ENCODE data around the gene NKAIN4. TPM values are rescaled to one million over a fixed set of nuclear protein-coding genes. Genes with fewer than 3 reads are reported as not detected.
A peak's percentile ranks its signal among the peaks of the same experiment; 100 is the strongest.

The NKAIN4 gene
- total RNA-seq, 1 donor from 2014 or later: not detected

GRCh38 chr20:63291811-63292210 is 37.5 kb upstream of the NKAIN4 start:
- H3K9me3 ChIP-seq (replicated peaks): no peaks in the 10 kb centered on the region
- no peak overlapping the region for H3K27ac ChIP-seq (replicated peaks)
- H3K4me3 ChIP-seq: no peak overlapping the region
- no peak for DNase-seq
- TF ChIP-seq, protein P1, sequence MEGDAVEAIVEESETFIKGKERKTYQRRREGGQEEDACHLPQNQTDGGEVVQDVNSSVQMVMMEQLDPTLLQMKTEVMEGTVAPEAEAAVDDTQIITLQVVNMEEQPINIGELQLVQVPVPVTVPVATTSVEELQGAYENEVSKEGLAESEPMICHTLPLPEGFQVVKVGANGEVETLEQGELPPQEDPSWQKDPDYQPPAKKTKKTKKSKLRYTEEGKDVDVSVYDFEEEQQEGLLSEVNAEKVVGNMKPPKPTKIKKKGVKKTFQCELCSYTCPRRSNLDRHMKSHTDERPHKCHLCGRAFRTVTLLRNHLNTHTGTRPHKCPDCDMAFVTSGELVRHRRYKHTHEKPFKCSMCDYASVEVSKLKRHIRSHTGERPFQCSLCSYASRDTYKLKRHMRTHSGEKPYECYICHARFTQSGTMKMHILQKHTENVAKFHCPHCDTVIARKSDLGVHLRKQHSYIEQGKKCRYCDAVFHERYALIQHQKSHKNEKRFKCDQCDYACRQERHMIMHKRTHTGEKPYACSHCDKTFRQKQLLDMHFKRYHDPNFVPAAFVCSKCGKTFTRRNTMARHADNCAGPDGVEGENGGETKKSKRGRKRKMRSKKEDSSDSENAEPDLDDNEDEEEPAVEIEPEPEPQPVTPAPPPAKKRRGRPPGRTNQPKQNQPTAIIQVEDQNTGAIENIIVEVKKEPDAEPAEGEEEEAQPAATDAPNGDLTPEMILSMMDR (IDR thresholded peaks at IDR 0.05; ENCODE audit: borderline replicate concordance): no peak
- H3K36me3 ChIP-seq: peaks cover 26% of the 10 kb centered on the region
- peaks cover 9% of the 10 kb centered on the region for H3K4me1 ChIP-seq
- intact Hi-C loops (cut with micrococcal nuclease): no loop called here
- H3K27me3 ChIP-seq (ENCODE audit: low read depth): peaks cover 38% of the 10 kb centered on the region

- Histone ChIP-seq H3K27me3 (ENCODE audit: low read depth) (peaks cover 29% of the 10 kb centered on the region), H3K4me1 (peaks cover 9% of the 10 kb centered on the region), H3K36me3 (peaks cover 31% of the 10 kb centered on the region), H3K27ac (replicated peaks) (no peak overlapping the region), H3K9me3 (replicated peaks) (no peaks in the 10 kb centered on the region), H3K4me3 (no peak overlapping the region)
- TF ChIP-seq, protein P1 (IDR thresholded peaks at IDR 0.05; ENCODE audit: borderline replicate concordance): peak; percentile 66
- DNase-seq: no peak
- intact Hi-C loops (cut with micrococcal nuclease): no loop called here
These were observed 36.6 kb upstream of the NKAIN4 start for GRCh38 chr20:63290677-63291472.

GRCh38 chr20:63290136-63290676 is 35.9 kb upstream of the NKAIN4 start:
- H3K36me3 ChIP-seq: peaks cover 35% of the 10 kb centered on the region
- peaks cover 22% of the 10 kb centered on the region for H3K27me3 ChIP-seq (ENCODE audit: low read depth)
- DNase-seq: no peak
- no peaks in the 10 kb centered on the region for H3K9me3 ChIP-seq (replicated peaks)
- H3K27ac ChIP-seq (replicated peaks): no peak overlapping the region
- H3K4me1 ChIP-seq: peaks cover 9% of the 10 kb centered on the region
- TF ChIP-seq, protein P1 (IDR thresholded peaks at IDR 0.05; ENCODE audit: borderline replicate concordance): no peak
- no peak overlapping the region for H3K4me3 ChIP-seq
- intact Hi-C loops (cut with micrococcal nuclease): no loop called here

GRCh38 chr20:63289311-63290135 is 35.3 kb upstream of the NKAIN4 start:
- TF ChIP-seq, protein P1 (IDR thresholded peaks at IDR 0.05; ENCODE audit: borderline replicate concordance): no peak
- no peak for DNase-seq
- peaks cover 15% of the 10 kb centered on the region for H3K27me3 ChIP-seq (ENCODE audit: low read depth)
- intact Hi-C loops (cut with micrococcal nuclease): no loop called here
- H3K36me3 ChIP-seq: peaks cover 37% of the 10 kb centered on the region
- H3K4me1 ChIP-seq: peaks cover 9% of the 10 kb centered on the region
- no peak overlapping the region for H3K27ac ChIP-seq (replicated peaks)
- H3K9me3 ChIP-seq (replicated peaks): no peaks in the 10 kb centered on the region
- no peak overlapping the region for H3K4me3 ChIP-seq

DNA sequence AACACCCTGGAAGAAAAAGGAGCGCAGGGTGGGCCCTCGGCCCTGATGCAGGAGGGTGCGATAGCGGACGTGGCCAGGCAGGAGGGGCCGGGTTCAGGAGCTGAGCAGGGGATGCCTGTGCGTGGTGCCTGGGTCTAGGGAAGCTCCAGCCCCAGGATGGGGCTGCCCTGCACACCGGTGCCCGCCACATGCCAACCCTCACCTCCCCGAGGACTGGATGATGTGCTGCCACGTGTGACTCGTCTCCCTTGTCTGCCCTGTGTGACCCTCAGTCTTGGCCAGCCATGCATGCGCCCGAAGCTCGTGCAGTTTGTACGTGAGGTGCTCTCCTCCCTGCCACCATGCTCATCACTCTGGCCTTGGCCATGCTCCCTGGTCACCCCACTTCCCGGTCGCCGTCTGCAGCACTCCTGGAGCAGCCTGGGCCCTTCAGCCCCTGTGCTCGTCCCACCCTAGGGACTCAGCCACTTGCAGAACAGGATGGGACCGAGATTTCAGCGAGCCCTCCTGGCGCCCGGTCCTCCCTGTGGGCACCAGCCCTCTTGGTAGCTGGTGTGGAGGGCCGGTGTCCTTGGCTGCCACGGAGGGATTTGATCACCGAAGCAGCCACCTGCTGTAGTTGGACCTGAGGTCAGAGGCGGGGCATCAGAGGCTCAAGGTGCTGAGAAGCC is 34.5 kb upstream of the NKAIN4 start:
- TF ChIP-seq, protein P1 (IDR thresholded peaks at IDR 0.05; ENCODE audit: borderline replicate concordance): no peak
- H3K9me3 ChIP-seq (replicated peaks): no peaks in the 10 kb centered on the region
- no peak for DNase-seq
- H3K4me3 ChIP-seq: no peak overlapping the region
- peaks cover 9% of the 10 kb centered on the region for H3K27me3 ChIP-seq (ENCODE audit: low read depth)
- peaks cover 9% of the 10 kb centered on the region for H3K4me1 ChIP-seq
- intact Hi-C loops (cut with micrococcal nuclease): no loop called here
- peaks cover 40% of the 10 kb centered on the region for H3K36me3 ChIP-seq
- H3K27ac ChIP-seq (replicated peaks): no peak overlapping the region
